Uterus (tissue), 4 donors: ENCODE data around the gene PAM16. TPM values are rescaled to one million over a fixed set of nuclear protein-coding genes. Genes with fewer than 3 reads are reported as not detected.
A peak's percentile ranks its signal among the peaks of the same experiment; 100 is the strongest.

Source experiments
- DNase-seq, 2 donors: peaks; one replicate each; pipeline ENCODE4 v3.0.0-alpha.2; 2019 to 2020
- H3K27ac ChIP-seq, 2 donors: fragments of 200-600 bp; sonication (generic); 1 replicate in 1 of 2; 2 replicates in 1 of 2; pipeline ENCODE4 v1.5.1; 2016 to 2018
- H3K27me3 ChIP-seq, 2 donors: fragments of 200-600 bp; sonication (generic); one replicate each; pipeline ENCODE4 v1.5.1; 2018 to 2019; ENCODE audit warnings: control low read depth in 1 of 2
- H3K36me3 ChIP-seq, 2 donors: fragments of 200-600 bp; sonication (generic); one replicate each; pipeline ENCODE4 v1.5.1; 2019; ENCODE audit warnings: control low read depth in 1 of 2
- H3K4me1 ChIP-seq, 2 donors: fragments of 200-600 bp; sonication (generic); one replicate each; pipeline ENCODE4 v1.5.1; 2018 to 2019; ENCODE audit warnings: control low read depth in 1 of 2
- H3K4me3 ChIP-seq, 2 donors: fragments of 200-600 bp; sonication (generic); 1 replicate in 1 of 2; 2 replicates in 1 of 2; pipeline ENCODE4 v1.5.1; 2018 to 2019; ENCODE audit warnings: mild to moderate bottlenecking in 1 of 2
- H3K9me3 ChIP-seq, 2 donors: fragments of 200-600 bp; sonication (generic); one replicate each; pipeline ENCODE4 v1.5.1; 2019; ENCODE audit warnings: control low read depth in 1 of 2
- POLR2A ChIP-seq, 2 donors: fragments of 450-650 bp; IDR thresholded peaks; one replicate each; pipeline ENCODE4 v1.6.1; 2016; ENCODE audit warnings: antibody characterized with exemption in 2 of 2, mild to moderate bottlenecking in 1 of 2, moderate library complexity in 1 of 2
- intact Hi-C: fragments of 100-400 bp; cut with DNase I; formaldehyde crosslinking; loops from one replicate; pipeline ENCODE4 v1.15.1; 2023; ENCODE audit warnings: low total_unique reads
- total RNA-seq, 4 donors: library from RNA; depleted of rRNA in 3 of 4; stranded (reverse); fragments of >200 nt in 3 of 4; gene quantifications; one replicate each; pipeline versions ENCODE4 v1.1.0 to v1.2.4, GENCODE V29; 2014 to 2023
- TF ChIP-seq, protein P1 (sequence below), 4 experiments: fragments of 200-600 bp in 2 of 4; fragments of 450-650 bp in 2 of 4; sonication (generic) in 2 of 4; IDR thresholded peaks; one replicate each; pipeline ENCODE4 v1.5.1; 2016 to 2019; ENCODE audit warnings: antibody characterized with exemption in 4 of 4, mild to moderate bottlenecking in 2 of 4, moderate library complexity in 1 of 4
- donor health status: DM: yes; HTN: yes; CAD: no.

The PAM16 gene
- total RNA-seq, 4 donors from 2014 or later, result 8.9 to 438 (median 35.3) TPM

DNA sequence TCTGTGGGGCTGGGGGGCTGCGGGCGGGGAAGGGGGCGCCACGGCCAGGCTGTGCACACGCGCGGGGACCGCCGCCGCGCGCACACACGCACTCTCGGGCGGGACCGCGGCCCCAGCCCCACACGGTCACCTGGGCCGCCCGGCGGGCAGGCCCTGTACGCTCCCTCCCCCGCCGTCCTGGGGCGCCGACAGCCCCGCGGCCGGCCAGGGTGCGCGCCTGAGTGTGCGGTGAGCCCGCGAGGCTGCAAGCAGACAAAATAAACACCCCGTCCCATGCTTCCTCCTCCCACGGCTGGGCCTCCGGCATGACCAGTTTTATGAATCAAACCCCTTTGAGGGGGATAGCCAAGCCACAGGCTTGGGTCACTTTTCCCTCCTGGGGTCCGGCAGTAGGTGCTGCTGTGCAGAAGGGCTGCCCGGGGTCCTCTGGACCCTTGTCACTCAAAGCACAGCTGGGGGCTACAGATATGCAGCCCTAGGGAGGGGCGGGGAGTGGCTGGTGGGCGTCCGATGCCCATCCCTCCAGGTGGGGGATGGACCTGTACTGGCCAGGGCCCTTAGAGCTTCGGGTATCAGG is 21.0 kb upstream of the PAM16 start:
- intact Hi-C loops, result no loop called here

DNA sequence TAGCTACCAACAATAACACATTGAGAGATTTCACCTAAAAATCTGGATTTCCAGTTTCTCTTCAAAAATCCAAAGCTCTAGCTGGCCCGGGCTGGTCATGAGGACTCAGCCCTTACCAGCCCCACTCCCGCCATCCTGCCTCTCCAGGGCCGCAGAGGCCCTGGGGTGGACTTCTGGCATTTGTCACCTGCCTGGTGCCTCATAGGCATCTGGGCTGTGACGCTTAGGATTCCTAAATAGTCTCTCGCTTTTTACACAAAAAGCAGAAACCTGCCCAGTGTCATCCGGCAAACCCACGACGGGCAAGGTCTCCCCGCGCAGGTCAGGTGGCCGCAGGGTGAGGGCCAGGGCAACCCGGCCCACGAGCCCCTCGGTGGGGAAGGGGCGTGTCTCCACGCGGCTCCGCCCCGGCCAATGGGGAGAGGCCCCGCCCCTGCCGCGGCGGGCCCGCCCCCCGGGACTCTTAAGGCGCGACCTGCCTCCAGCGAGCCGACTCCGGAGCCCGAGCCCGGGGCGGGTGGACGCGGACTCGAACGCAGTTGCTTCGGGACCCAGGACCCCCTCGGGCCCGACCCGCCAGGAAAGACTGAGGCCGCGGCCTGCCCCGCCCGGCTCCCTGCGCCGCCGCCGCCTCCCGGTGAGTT is 20.4 kb upstream of the PAM16 start, which contains the start of gene VASN:
TSS of gene VASN (plus strand) at position 492 of the 644 bp plus-strand sequence. CDS start 9,030 bp downstream, outside the sequence.
- Histone ChIP-seq H3K9me3 (no peaks in the 10 kb centered on the region), H3K4me3 (peak within 1 kb of the TSS; percentile 55 to 63), H3K27me3 (no peaks in the 10 kb centered on the region), H3K4me1 (peaks cover 0 to 16% of the 10 kb centered on the region in 2 donors), H3K27ac (peak within 1 kb of the TSS; percentile 96 to 97), H3K36me3 (no peaks in the 10 kb centered on the region)
- peak; percentile 97 to 99 for TF ChIP-seq POLR2A (IDR thresholded peaks at IDR 0.05)
- TF ChIP-seq, protein P1, sequence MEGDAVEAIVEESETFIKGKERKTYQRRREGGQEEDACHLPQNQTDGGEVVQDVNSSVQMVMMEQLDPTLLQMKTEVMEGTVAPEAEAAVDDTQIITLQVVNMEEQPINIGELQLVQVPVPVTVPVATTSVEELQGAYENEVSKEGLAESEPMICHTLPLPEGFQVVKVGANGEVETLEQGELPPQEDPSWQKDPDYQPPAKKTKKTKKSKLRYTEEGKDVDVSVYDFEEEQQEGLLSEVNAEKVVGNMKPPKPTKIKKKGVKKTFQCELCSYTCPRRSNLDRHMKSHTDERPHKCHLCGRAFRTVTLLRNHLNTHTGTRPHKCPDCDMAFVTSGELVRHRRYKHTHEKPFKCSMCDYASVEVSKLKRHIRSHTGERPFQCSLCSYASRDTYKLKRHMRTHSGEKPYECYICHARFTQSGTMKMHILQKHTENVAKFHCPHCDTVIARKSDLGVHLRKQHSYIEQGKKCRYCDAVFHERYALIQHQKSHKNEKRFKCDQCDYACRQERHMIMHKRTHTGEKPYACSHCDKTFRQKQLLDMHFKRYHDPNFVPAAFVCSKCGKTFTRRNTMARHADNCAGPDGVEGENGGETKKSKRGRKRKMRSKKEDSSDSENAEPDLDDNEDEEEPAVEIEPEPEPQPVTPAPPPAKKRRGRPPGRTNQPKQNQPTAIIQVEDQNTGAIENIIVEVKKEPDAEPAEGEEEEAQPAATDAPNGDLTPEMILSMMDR (IDR thresholded peaks at IDR 0.05), result peak in 1 of 4 experiments; percentile 13
- DNase-seq, result peak; percentile 85 to 91
- intact Hi-C loops, result no loop called here

More for the DNA sequence above, 21.0 kb upstream of the PAM16 start:
- Histone ChIP-seq H3K27ac (peak overlapping the region; percentile 96 to 97), H3K4me1 (peaks cover 0 to 22% of the 10 kb centered on the region in 2 donors), H3K36me3 (no peaks in the 10 kb centered on the region), H3K4me3 (peak overlapping the region; percentile 55 to 63), H3K9me3 (no peaks in the 10 kb centered on the region), H3K27me3 (no peaks in the 10 kb centered on the region)
- TF ChIP-seq POLR2A (IDR thresholded peaks at IDR 0.05), result no peak
- TF ChIP-seq, protein P1 (IDR thresholded peaks at IDR 0.05), result no peak
- DNase-seq, result no peak

DNA sequence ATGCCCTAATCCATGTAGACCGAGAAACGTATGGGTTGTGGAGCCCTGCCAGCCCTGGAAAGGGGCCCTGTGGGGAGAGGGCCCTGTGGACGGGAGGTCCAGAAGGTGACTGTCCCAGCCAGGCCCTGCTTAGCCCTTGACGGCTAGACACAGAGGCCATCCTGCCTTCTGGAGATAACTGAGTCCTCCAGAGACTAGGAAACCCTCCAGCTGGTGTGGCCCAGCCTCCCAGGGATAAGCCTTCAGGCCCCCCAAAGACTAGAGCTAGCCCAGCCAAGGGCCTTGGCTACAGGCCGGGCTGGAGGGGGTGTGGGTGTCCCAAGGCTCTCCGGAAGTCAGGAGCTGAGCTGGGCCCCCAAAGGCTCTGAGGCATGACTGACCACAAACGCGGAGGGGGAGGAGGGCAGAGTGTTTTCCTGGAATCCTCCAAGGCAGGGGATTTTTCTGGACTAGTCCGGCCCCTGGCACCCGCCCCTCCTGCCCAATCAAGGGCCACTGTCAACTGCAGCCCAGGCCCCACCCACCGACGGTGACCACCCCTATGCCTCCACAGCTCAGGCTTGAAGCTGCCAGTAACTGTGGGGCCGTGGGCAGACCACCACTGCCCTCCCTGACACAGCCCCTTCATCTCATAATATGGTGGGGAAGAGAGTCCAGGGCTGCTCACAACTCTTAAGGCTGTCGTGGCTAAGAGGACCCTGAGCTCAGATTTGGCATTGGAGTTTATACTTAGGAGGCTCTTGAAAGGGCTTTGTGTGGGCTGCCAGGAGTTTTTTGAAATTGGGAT is 19.6 kb upstream of the PAM16 start:
- H3K4me1 ChIP-seq, result peaks cover 0 to 13% of the 10 kb centered on the region in 2 donors
- H3K4me3 ChIP-seq, result peak overlapping the region in 1 of 2 donors; percentile 63
- H3K9me3 ChIP-seq, result no peaks in the 10 kb centered on the region
- H3K27me3 ChIP-seq, result no peaks in the 10 kb centered on the region
- intact Hi-C loops, result no loop called here
- TF ChIP-seq POLR2A (IDR thresholded peaks at IDR 0.05), result no peak
- TF ChIP-seq, protein P1 (IDR thresholded peaks at IDR 0.05), result no peak
- H3K36me3 ChIP-seq, result no peaks in the 10 kb centered on the region
- H3K27ac ChIP-seq, result peak overlapping the region; percentile 96 to 97
- peak; percentile 76 to 88 for DNase-seq

- intact Hi-C loops, result no loop called here
- TF ChIP-seq, protein P1 (IDR thresholded peaks at IDR 0.05), result no peak
- no peak for TF ChIP-seq POLR2A (IDR thresholded peaks at IDR 0.05)
- Histone ChIP-seq H3K4me1 (peaks cover 0 to 13% of the 10 kb centered on the region in 2 donors), H3K27me3 (no peaks in the 10 kb centered on the region), H3K4me3 (no peak overlapping the region), H3K27ac (peak overlapping the region; percentile 96 to 97), H3K9me3 (no peaks in the 10 kb centered on the region), H3K36me3 (no peaks in the 10 kb centered on the region)
- no peak for DNase-seq
These were observed 19.0 kb upstream of the PAM16 start for GRCh38 chr16:4370151-4370550.
